ENCODE data around the gene CACFD1.

DNA sequence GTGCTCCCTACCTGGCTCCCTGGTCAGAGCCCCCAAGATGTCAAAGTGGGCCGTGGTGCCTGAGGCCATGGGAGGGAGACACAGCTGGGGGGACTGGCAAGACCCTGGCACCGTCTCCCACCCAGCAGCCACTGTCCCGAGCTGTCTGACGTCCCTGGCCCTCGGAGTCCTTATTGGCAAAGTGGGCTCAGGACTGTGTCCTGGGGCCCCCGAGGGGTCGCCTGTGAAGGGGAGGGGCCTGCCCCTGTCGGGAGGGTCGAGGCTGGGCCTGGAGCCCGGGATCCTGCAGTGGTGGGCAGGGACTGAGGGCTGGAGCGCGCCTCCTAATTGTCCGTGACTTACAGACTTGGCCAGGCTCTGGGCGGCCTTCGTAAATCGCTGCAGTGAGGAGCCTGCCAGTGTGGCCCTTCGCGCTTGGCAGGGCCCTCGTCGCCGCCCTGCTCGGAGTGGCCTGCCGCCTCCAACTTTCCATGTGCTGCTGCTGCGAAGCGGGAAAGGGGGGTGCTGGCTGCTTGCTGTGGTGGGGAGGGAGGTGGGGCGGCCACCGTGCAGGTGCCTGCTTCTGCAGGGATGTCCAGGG is 51.2 kb downstream of the CACFD1 start:
- TF ChIP-seq CTCF (IDR thresholded peaks at IDR 0.05) (no peak), POLR2A (IDR thresholded peaks at IDR 0.05) (no peak)

Data from adrenal gland (tissue), 5 donors.